ENCODE measurements around the gene ZNF658.
"Not testable (repeated sequence)": the region's sequence is repeated elsewhere in the genome, so short reads cannot be mapped to it uniquely, and the experiment has no call there.

GRCh38 chr9:66900490-66901131 lies at the start of gene ZNF658:
- TF ChIP-seq POLR2A, CTCF (IDR thresholded peaks at IDR 0.05): not testable (repeated sequence)

All from breast epithelium (tissue), 3 donors.